CD14-positive monocyte (primary cell): ENCODE measurements around the gene IVL. TPM values are rescaled to one million over a fixed set of nuclear protein-coding genes. Genes with fewer than 3 reads are reported as not detected.

Source experiments
- DNase-seq, 3 donors: peaks; one replicate each; pipeline ENCODE4 v3.0.0-alpha.2; 2011 to 2022
- H2AFZ ChIP-seq: 2 replicates; pipeline ENCODE4 v1.6.0; 2012; ENCODE audit warnings: mild to moderate bottlenecking, low read depth, low read length, inconsistent platforms; ENCODE audit not compliant: insufficient read depth, poor library complexity, severe bottlenecking
- H3K27ac ChIP-seq, 2 donors: 1 replicate in 1 of 2; 2 replicates in 1 of 2; pipeline ENCODE4 v1.5.1; 2012 to 2013; ENCODE audit warnings: low read length in 2 of 2, control low read depth in 1 of 2, inconsistent platforms in 1 of 2, low read depth in 1 of 2, mild to moderate bottlenecking in 1 of 2
- H3K27me3 ChIP-seq, 2 donors: one replicate each; pipeline versions ENCODE4 v1.6.0 to v1.6.1; 2011 to 2013; ENCODE audit warnings: low read length in 2 of 2; ENCODE audit not compliant: control insufficient read depth in 2 of 2, insufficient read depth in 2 of 2
- H3K36me3 ChIP-seq, 2 donors: replicated peaks in 1 of 2; 1 replicate in 1 of 2; 2 replicates in 1 of 2; pipeline versions ENCODE4 v1.5.1 to v1.6.1; 2012 to 2013; ENCODE audit warnings: low read length in 2 of 2, control low read depth in 1 of 2, inconsistent platforms in 1 of 2, mild to moderate bottlenecking in 1 of 2; ENCODE audit not compliant: insufficient read depth in 2 of 2, control insufficient read depth in 1 of 2
- H3K4me1 ChIP-seq, 2 donors: 1 replicate in 1 of 2; 2 replicates in 1 of 2; pipeline versions ENCODE4 v1.5.1 to v1.6.1; 2012 to 2013; ENCODE audit warnings: low read length in 2 of 2, control low read depth in 1 of 2, inconsistent platforms in 1 of 2, mild to moderate bottlenecking in 1 of 2, moderate library complexity in 1 of 2; ENCODE audit not compliant: insufficient read depth in 2 of 2, control insufficient read depth in 1 of 2
- H3K4me2 ChIP-seq: replicated peaks from 2 replicates; pipeline ENCODE3; 2012; ENCODE audit warnings: low read length, moderate library complexity, mild to moderate bottlenecking; ENCODE audit not compliant: poor library complexity, severe bottlenecking; ENCODE audit errors: extremely low read depth
- H3K4me3 ChIP-seq, 3 experiments: fragments of 200-600 bp in 1 of 3; sonication (generic) in 1 of 3; replicated peaks in 1 of 3; 1 replicate in 2 of 3; 2 replicates in 1 of 3; pipeline ENCODE4 v1.5.1; 2011 to 2013; ENCODE audit warnings: low read length in 3 of 3, mild to moderate bottlenecking in 3 of 3, control low read depth in 2 of 3, low read depth in 2 of 3, inconsistent platforms in 1 of 3, moderate library complexity in 1 of 3
- H3K79me2 ChIP-seq: 2 replicates; pipeline ENCODE4 v1.6.0; 2012; ENCODE audit warnings: mild to moderate bottlenecking, control low read depth, inconsistent platforms, low read length, moderate library complexity; ENCODE audit not compliant: insufficient read depth
- H3K9ac ChIP-seq: 2 replicates; pipeline ENCODE4 v1.6.0; 2017; ENCODE audit warnings: low read length, mild to moderate bottlenecking; ENCODE audit not compliant: insufficient read depth, poor library complexity, severe bottlenecking
- H3K9me3 ChIP-seq, 2 donors: replicated peaks in 1 of 2; 1 replicate in 1 of 2; 2 replicates in 1 of 2; pipeline versions ENCODE4 v1.5.1 to v1.6.1; 2012 to 2013; ENCODE audit warnings: low read length in 2 of 2, control low read depth in 1 of 2; ENCODE audit not compliant: control insufficient read depth in 1 of 2, insufficient read depth in 1 of 2
- H4K20me1 ChIP-seq: 2 replicates; pipeline ENCODE4 v1.6.0; 2012; ENCODE audit warnings: mild to moderate bottlenecking, low read length, control low read depth, moderate library complexity; ENCODE audit not compliant: insufficient read depth
- H3K27ac Mint-ChIP-seq, 7 donors: one replicate each; pipeline ENCODE4 v1.8.0; 2020; ENCODE audit warnings: mild to moderate bottlenecking in 7 of 7, mixed read lengths in 7 of 7, moderate library complexity in 6 of 7, inconsistent platforms in 2 of 7
- H3K27me3 Mint-ChIP-seq, 3 donors: one replicate each; pipeline ENCODE4 v1.8.0; 2021 to 2022; ENCODE audit warnings: low read depth in 3 of 3, mild to moderate bottlenecking in 3 of 3, mixed read lengths in 3 of 3, moderate library complexity in 3 of 3, inconsistent platforms in 1 of 3
- H3K36me3 Mint-ChIP-seq, 2 donors: one replicate each; pipeline ENCODE4 v1.8.0; 2020; ENCODE audit warnings: mixed read lengths in 2 of 2, inconsistent platforms in 1 of 2, mild to moderate bottlenecking in 1 of 2
- H3K4me1 Mint-ChIP-seq: one replicate; pipeline ENCODE4 v1.8.0; 2020; ENCODE audit warnings: mild to moderate bottlenecking, mixed read lengths
- H3K4me3 Mint-ChIP-seq, 2 donors: one replicate each; pipeline ENCODE4 v1.8.0; 2020; ENCODE audit warnings: mild to moderate bottlenecking in 2 of 2, mixed read lengths in 2 of 2, moderate library complexity in 1 of 2
- H3K9me3 Mint-ChIP-seq, 7 donors: one replicate each; pipeline ENCODE4 v1.8.0; 2020 to 2022; ENCODE audit warnings: mixed read lengths in 7 of 7, mild to moderate bottlenecking in 6 of 7, moderate library complexity in 6 of 7, inconsistent platforms in 2 of 7
- WGBS: methylation state at CpG from one replicate; pipeline ENCODE4 v1.1.5; 2013; ENCODE audit warnings: missing lambda C conversion rate; ENCODE audit not compliant: insufficient coverage; 5-methylcytosine and 5-hydroxymethylcytosine counted together
- intact Hi-C, 2 donors: fragments of 100-400 bp; cut with micrococcal nuclease; formaldehyde crosslinking; loops; one replicate each; pipeline versions ENCODE4 v1.15.0 to v1.15.1; 2023
- polyA plus RNA-seq, 3 donors: library from polyadenylated mRNA; depleted of rRNA in 1 of 3; unstranded in 2 of 3; stranded (reverse) in 1 of 3; fragments of 300-500 nt in 2 of 3; fragments of >200 nt in 1 of 3; fragmentation: Illumina TruSeq in 2 of 3; gene quantifications; 1 replicate in 2 of 3; 2 replicates in 1 of 3; pipeline ENCODE4 v1.2.3, GENCODE V29; 2012 to 2021
- TF ChIP-seq, protein P1 (sequence below): fragments of 200-600 bp; IDR thresholded peaks from one replicate; pipeline ENCODE4 v1.8.0; 2022; ENCODE audit warnings: antibody characterized with exemption, mild to moderate bottlenecking

Gene IVL
- polyA plus RNA-seq, 3 donors = not detected

- H3K27ac ChIP-seq = no peak overlapping the region
- TF ChIP-seq, protein P1, sequence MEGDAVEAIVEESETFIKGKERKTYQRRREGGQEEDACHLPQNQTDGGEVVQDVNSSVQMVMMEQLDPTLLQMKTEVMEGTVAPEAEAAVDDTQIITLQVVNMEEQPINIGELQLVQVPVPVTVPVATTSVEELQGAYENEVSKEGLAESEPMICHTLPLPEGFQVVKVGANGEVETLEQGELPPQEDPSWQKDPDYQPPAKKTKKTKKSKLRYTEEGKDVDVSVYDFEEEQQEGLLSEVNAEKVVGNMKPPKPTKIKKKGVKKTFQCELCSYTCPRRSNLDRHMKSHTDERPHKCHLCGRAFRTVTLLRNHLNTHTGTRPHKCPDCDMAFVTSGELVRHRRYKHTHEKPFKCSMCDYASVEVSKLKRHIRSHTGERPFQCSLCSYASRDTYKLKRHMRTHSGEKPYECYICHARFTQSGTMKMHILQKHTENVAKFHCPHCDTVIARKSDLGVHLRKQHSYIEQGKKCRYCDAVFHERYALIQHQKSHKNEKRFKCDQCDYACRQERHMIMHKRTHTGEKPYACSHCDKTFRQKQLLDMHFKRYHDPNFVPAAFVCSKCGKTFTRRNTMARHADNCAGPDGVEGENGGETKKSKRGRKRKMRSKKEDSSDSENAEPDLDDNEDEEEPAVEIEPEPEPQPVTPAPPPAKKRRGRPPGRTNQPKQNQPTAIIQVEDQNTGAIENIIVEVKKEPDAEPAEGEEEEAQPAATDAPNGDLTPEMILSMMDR = no peak
- Mint-ChIP-seq H3K4me1 (no peaks in the 10 kb centered on the region), H3K27ac (no peak overlapping the region), H3K9me3 (no peaks in the 10 kb centered on the region), H3K36me3 (no peaks in the 10 kb centered on the region), H3K4me3 (no peak overlapping the region), H3K27me3 (peaks cover 8 to 17% (median 12%) of the 10 kb centered on the region in 3 donors)
- H3K4me2 ChIP-seq = no peak overlapping the region
- H3K9me3 ChIP-seq = no peaks in the 10 kb centered on the region
- H2AFZ ChIP-seq = no peak overlapping the region
- no peak overlapping the region for H3K9ac ChIP-seq
- DNase-seq = no peak
- no CpG with 5 or more reads among the region's 3 CpGs for WGBS
- H3K36me3 ChIP-seq = no peaks in the 10 kb centered on the region
- intact Hi-C loops = no loop called here
- no peaks in the 10 kb centered on the region for H3K4me1 ChIP-seq
- H3K79me2 ChIP-seq = no peaks in the 10 kb centered on the region
- no peak overlapping the region for H3K4me3 ChIP-seq
- H3K27me3 ChIP-seq = peaks cover 3% of the 10 kb centered on the region in 2 donors
- no peaks in the 10 kb centered on the region for H4K20me1 ChIP-seq
Observed at GRCh38 chr1:152917794-152918193, 9.4 kb downstream of the IVL start.

DNA sequence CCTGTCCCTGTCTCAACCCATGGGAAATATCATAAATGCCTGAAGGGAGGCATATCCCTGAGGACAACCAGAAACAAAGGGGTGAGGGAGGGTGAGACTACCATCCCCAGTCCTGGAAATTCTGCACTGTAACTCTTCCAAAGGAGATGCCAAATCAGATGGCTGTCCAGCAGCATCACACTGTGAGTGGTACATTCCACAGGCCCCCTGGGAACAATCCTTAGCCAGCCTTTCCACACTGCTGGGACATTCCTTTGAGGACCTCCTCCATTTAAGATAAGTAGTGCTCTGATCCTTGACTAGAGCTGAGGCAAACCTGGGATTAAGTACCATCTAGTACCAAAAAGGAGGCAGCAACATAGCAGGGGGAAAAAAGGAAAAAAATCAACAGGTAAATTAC lies 10.7 kb downstream of the IVL start:
- Histone ChIP-seq H3K36me3 (no peaks in the 10 kb centered on the region), H3K4me3 (no peak overlapping the region), H4K20me1 (no peaks in the 10 kb centered on the region), H3K9ac (no peak overlapping the region), H3K79me2 (no peaks in the 10 kb centered on the region), H3K9me3 (no peaks in the 10 kb centered on the region), H2AFZ (no peak overlapping the region), H3K27ac (no peak overlapping the region), H3K4me1 (no peaks in the 10 kb centered on the region), H3K27me3 (peaks cover under 1 to 3% of the 10 kb centered on the region in 2 donors), H3K4me2 (no peak overlapping the region)
- no peak for DNase-seq
- Mint-ChIP-seq H3K27ac (no peak overlapping the region), H3K9me3 (no peaks in the 10 kb centered on the region), H3K36me3 (no peaks in the 10 kb centered on the region), H3K4me3 (no peak overlapping the region), H3K27me3 (peaks cover 6 to 17% (median 12%) of the 10 kb centered on the region in 3 donors), H3K4me1 (no peaks in the 10 kb centered on the region)
- intact Hi-C loops = no loop called here
- TF ChIP-seq, protein P1 = no peak
